ENCODE results near the gene STK32B.

DNA sequence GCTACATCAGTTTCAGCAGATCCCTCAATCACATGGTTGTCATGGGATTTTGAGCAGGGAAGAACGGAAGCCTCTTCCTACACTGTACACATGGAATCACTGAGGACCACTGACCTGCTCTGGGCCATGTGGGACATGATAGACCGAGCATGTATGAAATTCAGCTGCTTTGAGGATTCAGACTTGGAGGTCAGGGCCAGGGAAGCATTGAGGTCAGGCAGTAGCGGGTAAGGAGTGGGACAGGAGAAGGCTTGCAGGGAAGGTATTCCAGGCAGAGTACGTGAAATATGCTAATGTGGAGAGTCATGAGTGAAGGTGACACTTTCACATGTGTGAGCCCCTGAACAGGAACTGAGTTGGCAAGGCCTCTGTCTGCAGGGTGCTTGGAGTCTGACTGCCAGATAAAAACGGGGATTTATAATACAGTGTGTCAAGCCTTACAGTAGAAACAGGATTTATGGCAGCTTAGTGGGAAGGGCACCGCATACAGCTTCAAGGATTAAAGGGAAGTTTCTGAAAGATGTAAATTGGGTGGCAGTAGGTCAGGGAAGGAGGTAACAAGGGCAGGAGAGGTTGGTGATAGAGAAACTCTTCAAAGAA lies 111.7 kb downstream of the STK32B start:
- TF ChIP-seq POLR2A (IDR thresholded peaks at IDR 0.05) (no peak), CTCF (IDR thresholded peaks at IDR 0.05 in 8 of 11, conservative IDR thresholded peaks at IDR 0.05 in 3 of 11) (no peak)

Measured in spleen (tissue), 7 donors.